HG02678 (cell line): ENCODE measurements around the gene YIPF1.
"Not testable (repeated sequence)": the region's sequence is repeated elsewhere in the genome, so short reads cannot be mapped to it uniquely, and the experiment has no call there.

Experiments
- ATAC-seq: cut with Tn5 transposase; IDR thresholded peaks from one replicate; pipeline ENCODE4 v1.9.1; 2021; ENCODE audit warnings: mild to moderate bottlenecking, moderate library complexity; ENCODE audit not compliant: unreplicated experiment

The YIPF1 gene

DNA sequence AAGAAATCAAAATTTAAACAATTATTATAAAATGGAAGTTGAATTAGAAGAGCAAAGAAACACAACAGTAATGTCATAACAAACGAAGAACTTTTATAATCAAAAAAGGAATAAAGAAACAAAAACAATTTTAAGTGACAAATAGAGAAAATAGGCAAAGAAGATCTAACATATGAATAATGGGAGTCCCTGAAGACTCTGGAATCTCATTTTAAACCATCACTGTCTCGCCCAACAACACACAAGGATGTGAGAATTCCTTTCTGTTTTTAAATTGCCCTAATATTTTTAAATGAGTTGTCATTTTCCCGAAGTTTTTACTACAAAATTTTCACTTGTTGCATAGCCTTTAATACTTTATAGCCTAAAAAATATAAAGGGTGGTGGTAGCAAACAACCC is 47.2 kb downstream of the YIPF1 start:
- ATAC-seq, result no peak

DNA sequence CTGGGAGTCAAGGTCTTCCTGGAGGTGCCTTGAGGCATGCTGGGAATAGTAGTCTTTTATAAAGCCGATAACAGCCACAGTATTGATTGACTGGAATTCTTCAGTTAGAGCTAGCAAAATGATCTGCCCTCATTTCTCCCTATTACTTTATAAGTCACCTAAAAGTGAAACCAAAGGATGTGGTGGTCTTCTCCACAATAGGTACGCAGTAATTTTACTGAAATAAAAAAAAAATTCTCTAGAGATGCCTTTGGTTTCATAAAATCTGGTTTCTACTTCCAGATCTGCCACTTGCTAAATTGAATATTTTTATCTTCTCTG is 51.0 kb downstream of the YIPF1 start:
- ATAC-seq, result no peak

DNA sequence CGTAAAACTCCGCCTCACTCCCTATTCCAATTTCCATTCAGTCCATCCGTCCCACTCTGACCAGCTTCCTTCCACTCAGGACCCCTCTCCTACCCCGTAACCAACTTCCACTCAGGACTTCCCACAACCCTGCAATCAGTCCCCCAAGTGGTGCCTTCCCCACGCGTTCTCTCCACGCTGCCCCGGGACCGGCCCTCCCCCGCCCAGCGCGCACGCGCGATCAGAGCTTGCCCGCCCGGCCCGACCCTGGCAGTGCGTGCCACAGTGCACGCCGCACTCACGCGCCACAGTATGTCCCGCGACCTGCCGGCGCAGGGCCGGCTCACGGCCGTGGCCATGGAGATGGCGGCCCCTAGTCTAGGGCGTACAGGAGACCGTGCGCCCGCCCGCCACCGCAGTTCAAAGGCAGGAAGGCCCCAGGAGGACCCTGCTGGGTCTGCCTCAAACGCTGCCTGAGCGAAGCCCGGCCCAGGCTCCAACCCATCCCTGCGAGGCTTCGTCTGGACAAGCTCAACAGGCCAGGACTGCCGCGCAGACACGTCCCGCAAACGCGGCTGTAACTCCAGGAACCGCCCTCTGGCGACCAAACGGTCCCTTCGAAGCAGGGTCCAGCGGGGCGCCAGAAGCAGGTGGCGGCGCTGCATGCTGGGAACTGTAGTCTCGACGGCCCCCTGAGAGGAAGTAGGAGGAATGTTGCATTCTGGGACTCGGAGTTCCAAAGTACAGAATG is 51.5 kb downstream of the YIPF1 start, which contains the start of gene NDC1:
TSS of gene NDC1 (minus strand) at position 373 of the 730 bp plus-strand sequence. CDS start at position 338, 35 bp downstream.
- peak; percentile 90 for ATAC-seq

DNA sequence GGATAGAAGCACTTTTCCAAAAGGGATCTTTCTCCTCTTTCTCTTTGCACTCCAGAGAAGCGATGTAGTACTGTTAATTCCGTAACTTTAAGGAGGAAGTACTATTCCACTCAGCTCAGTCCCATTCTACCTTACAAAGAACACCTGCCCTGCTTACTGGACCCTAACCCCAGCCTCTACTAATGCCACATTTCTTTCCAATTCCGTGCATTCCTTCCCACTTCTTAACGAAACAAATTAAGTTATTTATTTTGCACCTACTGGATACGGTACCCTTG is 52.0 kb downstream of the YIPF1 start:
- ATAC-seq, result no peak

DNA sequence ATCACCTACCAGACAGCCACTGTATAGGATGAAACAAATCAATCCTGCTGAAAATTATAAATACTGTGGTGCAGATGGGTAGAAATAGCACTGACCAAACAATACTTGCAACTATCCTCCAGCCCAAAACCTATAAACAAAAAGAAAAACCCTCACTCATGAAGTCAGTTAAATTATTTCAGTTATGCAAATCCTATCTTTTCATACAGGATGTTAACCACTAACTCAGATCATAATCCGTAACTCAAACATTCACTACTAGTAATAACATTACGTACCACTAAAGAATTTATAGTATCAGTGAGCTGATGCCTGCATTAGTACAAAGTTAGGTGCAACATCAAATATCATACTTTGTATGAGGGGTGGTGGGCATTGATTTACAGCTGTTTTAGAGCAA is 54.1 kb downstream of the YIPF1 start:
- ATAC-seq, result no peak

DNA sequence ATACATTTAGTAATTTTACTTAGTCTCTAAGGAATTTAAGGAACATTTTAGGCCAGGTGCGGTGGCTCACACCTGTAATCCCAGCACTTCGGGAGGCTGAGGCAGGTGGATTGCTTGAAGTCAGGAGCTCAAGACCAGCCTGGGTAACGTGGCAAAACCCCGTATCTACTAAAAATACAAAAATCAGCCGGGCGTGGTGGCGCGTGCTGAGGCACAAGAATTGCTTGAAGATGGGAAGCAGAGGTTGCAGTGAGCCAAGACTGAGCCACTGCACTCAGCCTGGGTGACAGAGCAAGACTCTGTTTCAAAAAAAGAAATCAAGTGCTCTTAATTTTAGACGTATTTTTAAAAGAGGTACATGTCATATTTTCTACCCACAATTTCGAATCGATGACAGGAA is 54.8 kb downstream of the YIPF1 start:
- ATAC-seq, result no peak

DNA sequence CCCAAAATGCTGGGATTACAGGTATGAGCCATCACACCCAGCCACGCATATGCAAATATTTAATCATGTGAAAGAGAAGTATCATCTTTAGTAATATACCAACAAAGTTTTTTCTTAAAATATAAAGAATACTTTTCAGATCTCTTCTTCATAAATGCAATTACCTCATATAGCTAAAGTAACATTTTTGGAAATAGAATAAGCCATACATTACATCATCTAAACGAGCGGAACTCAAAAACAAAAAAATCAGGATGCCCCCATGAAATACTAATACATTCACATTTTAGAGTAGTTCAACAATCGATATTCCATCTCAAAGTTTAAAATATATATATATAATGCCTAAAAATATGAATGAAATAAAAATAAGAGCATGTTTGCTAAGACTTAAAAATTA is 56.2 kb downstream of the YIPF1 start:
- no peak for ATAC-seq

DNA sequence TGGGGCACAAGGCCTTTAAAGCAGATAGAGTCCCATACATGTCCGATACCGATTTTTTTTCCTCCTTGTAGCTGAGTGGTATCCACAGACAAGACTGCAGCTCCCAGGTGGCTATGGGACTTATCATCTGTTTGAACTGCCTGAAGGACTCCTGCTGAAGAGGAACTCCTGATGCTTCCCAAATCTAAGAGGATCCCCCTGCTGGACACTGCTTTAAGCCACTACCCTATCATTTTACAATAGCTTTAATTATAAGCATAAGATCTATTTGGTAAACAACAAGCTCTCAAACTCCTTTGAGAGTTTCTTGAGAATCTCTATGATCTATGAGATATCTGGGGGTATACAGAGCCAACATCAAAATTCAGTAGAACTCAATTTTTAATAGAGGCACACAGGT is 63.2 kb downstream of the YIPF1 start:
- ATAC-seq, result no peak

DNA sequence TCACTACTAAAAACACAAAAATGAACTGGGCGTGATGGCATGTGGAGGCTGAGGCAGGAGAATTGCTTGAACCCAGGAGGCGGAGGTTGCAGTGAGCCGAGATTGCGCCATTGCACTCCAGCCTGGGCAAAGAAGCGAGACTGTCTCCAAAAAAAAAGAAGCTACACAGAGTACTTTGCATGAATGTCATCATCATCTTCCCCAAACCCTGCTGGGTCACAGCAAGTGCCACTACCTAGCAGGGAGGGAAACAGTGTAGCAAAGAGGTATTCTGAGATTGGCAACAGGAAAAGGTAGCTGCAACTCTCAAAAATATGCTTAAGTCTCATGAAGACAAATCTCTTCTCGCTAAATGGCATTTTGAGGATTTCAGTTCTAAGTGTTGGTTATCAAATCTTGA is 64.3 kb downstream of the YIPF1 start:
- ATAC-seq, result no peak

DNA sequence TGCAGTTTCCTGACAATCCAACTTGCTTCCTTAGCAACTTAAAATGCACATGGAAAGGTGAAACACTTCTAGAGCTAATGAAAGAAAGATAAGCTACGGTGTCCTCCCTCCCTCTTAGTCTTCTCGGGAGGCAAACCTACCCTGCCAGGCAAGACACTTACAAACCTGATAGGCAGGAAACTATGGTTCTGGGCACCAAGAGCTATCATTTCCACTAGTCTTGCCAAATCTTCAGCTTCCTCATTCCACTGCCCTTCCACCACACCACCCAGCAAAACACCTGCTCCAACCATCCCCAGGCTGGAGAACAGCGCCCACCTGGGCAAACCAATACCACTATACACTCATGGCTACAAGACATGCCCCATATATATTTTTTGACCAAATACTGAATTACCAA is 66.7 kb downstream of the YIPF1 start:
- no peak for ATAC-seq

DNA sequence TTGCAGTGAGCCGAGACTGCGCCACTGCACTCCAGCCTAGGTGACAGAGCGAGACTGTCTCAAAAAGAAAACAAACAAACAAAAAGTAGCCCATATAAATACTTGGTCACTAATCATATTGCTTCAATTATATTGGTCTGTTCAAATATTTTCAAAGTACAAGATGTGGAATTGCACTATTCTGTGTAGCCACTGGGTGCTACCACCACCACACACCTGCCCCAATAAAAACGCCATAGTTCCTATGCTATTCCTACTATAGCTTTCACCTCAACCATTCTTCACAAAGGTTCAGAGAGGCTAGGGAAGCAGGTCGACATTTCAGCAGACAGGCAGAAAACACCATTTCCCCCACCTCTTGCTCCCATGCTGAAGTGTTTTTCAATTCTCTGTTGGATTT is 68.2 kb downstream of the YIPF1 start:
- ATAC-seq, result no peak

DNA sequence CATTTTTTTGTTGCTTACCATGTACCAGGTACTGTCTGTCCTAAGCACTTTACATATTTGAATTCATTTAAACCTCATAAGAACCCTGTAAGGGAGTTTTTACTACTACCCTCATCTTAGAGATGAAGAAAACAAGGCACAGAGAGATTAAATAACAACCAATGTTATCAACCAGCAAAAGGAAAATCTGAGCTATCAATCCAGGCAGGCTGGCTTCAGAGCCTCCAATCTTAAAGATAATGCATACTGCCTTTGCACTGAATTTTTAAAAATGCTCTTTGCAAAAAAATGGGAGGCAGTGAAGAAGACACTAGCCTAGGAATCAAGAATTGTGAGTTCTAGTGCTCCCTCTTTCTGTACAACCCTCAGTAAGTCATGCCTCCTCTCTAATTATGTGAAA is 70.2 kb downstream of the YIPF1 start:
- no peak for ATAC-seq

DNA sequence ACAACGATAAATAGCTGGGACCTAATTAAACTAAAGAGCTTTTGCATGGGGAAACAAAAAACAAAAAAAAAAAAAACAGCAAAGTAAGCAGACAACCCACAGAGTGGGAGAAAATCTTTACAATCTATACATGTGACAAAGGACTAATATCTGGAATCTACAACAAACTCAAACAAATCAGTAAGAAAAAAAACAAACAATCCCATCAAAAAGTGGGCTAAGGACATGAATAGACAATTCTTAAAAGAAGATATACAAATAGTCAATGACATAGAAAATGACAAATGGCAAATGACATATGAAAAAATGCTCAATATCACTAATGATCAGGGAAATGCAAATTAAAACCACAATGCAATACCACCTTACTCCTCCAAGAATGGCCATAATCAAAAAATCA is 73.0 kb downstream of the YIPF1 start:
- ATAC-seq, result not testable (repeated sequence)

DNA sequence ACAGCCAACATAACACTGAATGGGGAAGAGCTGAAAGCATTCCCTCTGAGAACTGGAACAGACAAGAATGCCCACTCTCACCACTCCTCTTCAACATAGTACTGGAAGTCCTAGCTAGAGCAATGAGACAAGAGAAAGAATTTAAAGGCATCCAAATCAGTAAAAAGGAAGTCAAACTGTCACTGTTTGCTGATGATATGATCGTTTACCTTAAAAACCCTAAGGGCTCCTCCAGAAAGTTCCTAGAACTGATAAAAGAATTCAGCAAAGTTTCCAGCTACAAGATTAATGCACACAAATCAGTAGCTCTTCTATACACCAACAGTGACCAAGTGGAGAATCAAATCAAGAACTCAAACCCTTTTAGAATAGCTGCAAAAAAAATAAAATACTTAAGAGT is 74.1 kb downstream of the YIPF1 start:
- not testable (repeated sequence) for ATAC-seq

DNA sequence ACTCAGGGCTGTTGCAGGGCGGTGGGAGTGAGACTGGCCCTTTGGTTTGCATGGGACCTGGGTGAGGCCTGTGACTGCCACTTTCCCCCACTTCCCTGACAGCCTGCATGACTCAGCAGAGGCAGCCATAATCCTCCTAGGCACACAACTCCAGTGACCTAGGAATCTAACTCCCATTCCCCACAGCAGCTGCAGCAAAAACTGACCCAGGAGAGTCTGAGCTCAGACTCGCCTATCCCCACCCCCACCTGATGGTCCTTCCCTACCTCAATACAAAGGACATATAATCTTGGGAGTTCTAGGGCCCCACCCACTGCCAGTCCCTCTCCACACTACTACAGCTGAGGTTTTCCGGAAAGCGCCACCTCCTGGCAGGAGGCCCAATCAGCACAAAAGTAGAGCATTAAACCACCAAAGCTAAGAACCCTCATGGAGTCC is 78.2 kb downstream of the YIPF1 start:
- ATAC-seq, result no peak

DNA sequence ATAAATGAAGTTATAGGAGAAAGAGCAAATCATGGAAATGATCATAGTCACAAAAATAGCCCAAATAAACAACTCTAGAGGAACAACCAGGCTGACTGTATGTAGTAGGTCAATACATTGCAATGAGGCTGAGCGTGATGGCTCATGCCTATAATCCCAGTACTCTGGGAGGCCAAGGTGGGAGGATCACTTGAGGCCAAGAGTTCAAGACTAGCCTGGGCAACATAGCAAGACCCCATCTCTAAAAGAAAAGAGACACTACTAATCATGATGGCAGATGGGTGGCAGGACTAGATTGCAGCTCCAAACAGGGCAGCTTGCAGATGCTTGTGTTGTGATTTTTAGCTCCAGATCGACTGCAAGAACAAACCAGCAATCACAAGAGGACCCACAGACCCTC is 79.1 kb downstream of the YIPF1 start:
- ATAC-seq, result no peak

DNA sequence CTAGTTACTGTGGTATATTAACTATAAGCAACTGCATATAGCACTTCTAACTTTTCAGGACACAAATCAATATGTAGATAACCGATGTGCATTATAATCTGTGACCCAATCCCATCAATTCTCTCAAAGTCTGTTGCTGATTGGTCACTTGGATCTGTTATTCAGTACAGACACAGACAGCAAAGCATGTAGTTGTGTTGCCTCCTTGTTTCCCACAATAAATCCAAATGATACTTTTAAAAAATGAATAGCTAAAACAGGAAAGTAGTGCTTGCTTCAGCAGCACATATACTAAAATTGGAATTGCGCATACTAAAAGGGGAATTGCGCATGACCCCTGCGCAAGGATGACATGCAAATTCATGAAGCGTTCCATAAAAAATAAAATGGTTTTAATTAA is 79.6 kb downstream of the YIPF1 start:
- ATAC-seq, result no peak

DNA sequence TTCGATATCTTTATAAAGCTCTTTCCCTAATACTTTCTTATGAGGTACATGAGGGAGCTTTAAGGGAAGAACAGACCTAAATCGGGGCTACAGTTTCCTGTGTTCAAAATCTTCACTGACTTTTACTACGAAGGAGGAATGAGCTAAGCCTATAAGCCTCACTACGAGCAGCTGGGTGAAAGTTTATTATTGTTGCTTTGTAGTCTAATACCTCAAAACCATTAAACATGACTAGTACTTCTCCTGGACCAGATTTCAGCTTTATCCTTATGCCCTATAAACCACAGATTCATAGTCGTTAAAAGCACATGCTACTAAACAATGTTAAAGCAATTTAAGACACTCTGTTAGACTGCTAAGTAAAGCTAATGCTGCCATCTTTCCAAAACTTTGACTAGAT is 81.7 kb downstream of the YIPF1 start:
- no peak for ATAC-seq

DNA sequence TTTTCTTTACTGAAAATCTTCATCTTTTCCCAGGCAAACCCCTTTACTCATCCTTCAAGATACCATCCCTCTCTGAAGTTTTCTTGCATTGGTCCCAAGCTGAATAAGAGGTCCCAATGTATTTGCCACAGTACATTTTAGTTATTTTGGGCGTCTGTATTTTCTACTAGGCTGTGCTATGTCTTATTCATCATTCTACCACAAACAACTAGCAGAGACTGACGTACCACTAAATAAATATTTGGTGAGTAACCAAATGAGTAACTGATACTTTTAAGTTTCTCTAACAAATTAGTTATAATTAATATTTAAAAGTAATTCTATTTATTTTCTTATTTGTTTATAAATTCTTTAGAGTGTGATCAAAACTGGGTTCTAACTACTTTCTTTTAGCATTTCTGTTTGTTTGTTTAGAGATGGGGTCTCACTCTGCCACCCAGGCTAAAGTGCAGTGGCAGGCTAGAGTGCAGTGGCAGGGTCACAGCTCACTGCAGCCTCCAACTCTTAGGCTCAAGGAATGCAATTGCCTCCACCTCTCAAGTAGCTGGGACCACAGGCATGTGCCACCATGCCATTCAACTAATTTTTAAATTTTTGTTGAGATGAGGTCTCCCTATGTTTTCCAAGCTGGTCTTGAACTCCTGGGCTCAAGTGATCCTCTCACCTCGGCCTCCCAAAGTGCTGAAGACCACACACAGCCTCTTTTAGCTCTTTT is 84.6 kb downstream of the YIPF1 start:
- no peak for ATAC-seq

DNA sequence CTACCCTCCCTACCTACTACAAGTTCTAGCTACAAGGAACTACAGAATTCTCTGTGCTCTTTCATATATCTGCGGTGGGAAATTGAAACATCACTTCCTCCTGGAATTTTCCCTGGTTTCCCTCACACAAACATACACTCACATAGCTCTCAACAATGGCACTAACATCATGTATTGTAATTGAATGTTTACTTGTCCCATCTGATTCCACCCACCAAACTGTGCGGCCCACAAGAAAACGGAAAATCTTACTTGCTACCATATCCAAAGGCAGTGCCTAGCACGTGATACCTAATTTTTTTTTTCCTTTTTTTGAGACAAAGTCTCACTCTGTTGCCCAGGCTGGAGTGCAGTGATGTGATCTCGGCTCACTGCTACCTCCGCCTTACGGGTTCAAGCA is 85.4 kb downstream of the YIPF1 start:
- no peak for ATAC-seq
